ENCODE results near the gene ELF2.

- no peak for TF ChIP-seq POLR2A (IDR thresholded peaks at IDR 0.05)
- no peak for TF ChIP-seq CTCF (IDR thresholded peaks at IDR 0.05)
These were observed 151.2 kb downstream of the ELF2 start for GRCh38 chr4:139025841-139026240.

Measured in heart left ventricle (tissue), 13 donors.